ENCODE measurements around the gene SEMA6A.

SEMA6A gene

GRCh38 chr5:116488356-116489041 is 86.1 kb downstream of the SEMA6A start:
- DNase-seq = no peak

- DNase-seq = no peak
These were observed 87.6 kb downstream of the SEMA6A start for GRCh38 chr5:116487045-116487444.

- DNase-seq = no peak
These were observed 88.0 kb downstream of the SEMA6A start for GRCh38 chr5:116486588-116486987.

GRCh38 chr5:116484645-116485044 is 90.0 kb downstream of the SEMA6A start:
- no peak for DNase-seq

GRCh38 chr5:116482394-116482793 is 92.2 kb downstream of the SEMA6A start:
- DNase-seq = no peak

- no peak for DNase-seq
These were observed 93.6 kb downstream of the SEMA6A start for GRCh38 chr5:116480894-116481510.

- no peak for DNase-seq
These were observed 94.6 kb downstream of the SEMA6A start for GRCh38 chr5:116479776-116480675.

- no peak for DNase-seq
These were observed 96.1 kb downstream of the SEMA6A start for GRCh38 chr5:116478491-116478890.

- DNase-seq = no peak
These were observed 97.6 kb downstream of the SEMA6A start for GRCh38 chr5:116476897-116477537.

- no peak for DNase-seq
These were observed 99.3 kb downstream of the SEMA6A start for GRCh38 chr5:116475338-116475737.

GRCh38 chr5:116473706-116474105 is 100.9 kb downstream of the SEMA6A start:
- no peak for DNase-seq

GRCh38 chr5:116472274-116472673 is 102.3 kb downstream of the SEMA6A start:
- DNase-seq = no peak

GRCh38 chr5:116469631-116470030 is 105.0 kb downstream of the SEMA6A start:
- no peak for DNase-seq

GRCh38 chr5:116468583-116468982 is 106.0 kb downstream of the SEMA6A start:
- DNase-seq = no peak

GRCh38 chr5:116467465-116467843 is 107.2 kb downstream of the SEMA6A start:
- DNase-seq = no peak

GRCh38 chr5:116466727-116467464 is 107.7 kb downstream of the SEMA6A start:
- DNase-seq = no peak

GRCh38 chr5:116465411-116465810 is 109.2 kb downstream of the SEMA6A start:
- DNase-seq = no peak

GRCh38 chr5:116464144-116464708 is 110.4 kb downstream of the SEMA6A start:
- DNase-seq = no peak

- DNase-seq = no peak
These were observed 112.1 kb downstream of the SEMA6A start for GRCh38 chr5:116462500-116462899.

- DNase-seq = no peak
These were observed 115.3 kb downstream of the SEMA6A start for GRCh38 chr5:116459301-116459700.

GRCh38 chr5:116457062-116457461 is 117.6 kb downstream of the SEMA6A start:
- no peak for DNase-seq

- DNase-seq = no peak
These were observed 118.6 kb downstream of the SEMA6A start for GRCh38 chr5:116456036-116456435.
